ENCODE results near the gene ADGRB2.

GRCh38 chr1:31773861-31774260 lies 9.7 kb upstream of the ADGRB2 start:
- no peak for TF ChIP-seq CTCF (IDR thresholded peaks at IDR 0.05)
- TF ChIP-seq POLR2A (IDR thresholded peaks at IDR 0.05): no peak

Data from esophagus squamous epithelium (tissue), 4 donors.